ENCODE results near the gene PDE11A.

The PDE11A gene

GRCh38 chr2:177660742-177661141 is 411.8 kb downstream of the PDE11A start:
- no peak for DNase-seq

- no peak for DNase-seq
Observed at GRCh38 chr2:177658309-177658708, 414.3 kb downstream of the PDE11A start.

GRCh38 chr2:177651833-177652232 is 420.7 kb downstream of the PDE11A start:
- no peak for DNase-seq

DNA sequence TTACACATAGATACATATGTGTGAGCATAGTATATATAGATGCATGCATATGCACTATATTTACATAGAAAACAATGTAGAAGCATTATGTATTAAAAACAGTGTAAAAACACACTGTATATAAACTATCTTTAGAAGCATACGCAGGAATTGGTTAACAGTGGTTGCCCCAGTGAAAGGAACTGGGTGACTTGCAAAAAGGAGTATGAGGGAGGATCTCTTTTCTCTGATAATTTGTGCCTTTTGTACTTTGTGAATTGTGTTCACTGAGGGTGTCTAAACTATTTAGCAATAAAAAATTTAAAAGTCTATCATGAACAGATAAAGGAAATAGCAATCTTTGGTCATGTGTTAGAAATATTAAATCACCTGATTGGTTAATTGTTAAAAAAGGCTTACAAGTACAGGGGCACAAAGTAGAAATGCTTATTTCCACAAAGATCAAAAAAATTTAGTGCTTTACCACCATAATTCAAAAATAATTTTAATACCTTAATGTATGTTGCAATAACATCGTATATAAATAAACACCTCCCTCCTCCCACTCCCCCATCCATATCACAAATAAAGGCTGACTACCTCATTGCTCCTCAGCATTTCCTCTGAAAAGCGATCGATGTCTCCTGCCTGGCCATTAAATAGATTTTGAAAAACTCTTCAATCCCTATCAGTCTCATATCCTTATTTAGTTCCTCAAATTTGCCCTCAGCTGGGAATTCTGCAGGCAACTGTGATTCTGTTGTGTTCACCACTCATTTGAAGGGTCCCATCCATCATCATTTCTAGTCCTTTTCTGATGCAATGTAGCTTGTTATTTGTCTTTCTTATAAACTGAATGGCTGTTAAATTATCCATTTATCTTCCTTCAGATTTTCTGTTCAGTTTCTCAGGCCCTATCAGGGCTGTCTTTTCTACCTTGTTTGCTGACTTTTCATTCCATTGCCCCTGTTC is 422.7 kb downstream of the PDE11A start:
- no peak for DNase-seq

DNA sequence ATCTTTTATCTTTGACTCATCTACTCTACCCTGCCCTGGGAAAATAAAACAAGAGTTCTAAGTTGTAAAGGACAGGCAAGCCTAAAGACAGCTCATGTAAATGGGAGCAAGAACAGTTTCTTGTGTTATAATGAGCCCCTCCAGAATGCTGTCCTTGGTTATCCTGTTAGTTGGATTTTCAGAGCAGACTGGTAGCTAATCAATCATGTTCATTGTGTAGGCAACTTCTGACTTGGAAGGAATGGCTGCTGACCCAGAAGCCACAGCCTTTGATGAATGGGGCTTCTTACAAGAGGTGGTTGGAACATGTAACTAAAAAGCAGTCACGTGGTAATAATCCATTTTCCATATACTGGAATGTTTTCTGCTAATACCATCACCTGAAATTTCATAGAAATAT is 425.8 kb downstream of the PDE11A start:
- no peak for DNase-seq

DNA sequence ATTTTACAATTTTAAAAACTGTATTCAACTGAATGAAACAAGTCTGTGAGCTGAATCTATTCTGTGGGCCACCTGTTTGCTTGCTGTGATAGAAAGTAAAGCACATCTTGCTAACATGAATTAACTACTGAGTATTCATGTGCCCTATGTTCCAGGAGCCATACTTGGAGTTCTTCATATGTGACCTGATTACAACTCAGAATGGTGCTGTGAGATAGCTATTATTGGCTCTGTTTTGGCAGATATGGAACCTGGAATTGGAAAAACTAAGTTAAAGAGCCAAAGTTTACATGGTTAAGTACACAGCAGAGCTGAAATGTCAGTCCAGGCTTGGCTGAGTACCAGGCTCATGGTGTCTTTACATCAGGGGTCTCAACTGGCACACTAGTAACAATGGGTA is 426.3 kb downstream of the PDE11A start:
- DNase-seq: no peak

DNA sequence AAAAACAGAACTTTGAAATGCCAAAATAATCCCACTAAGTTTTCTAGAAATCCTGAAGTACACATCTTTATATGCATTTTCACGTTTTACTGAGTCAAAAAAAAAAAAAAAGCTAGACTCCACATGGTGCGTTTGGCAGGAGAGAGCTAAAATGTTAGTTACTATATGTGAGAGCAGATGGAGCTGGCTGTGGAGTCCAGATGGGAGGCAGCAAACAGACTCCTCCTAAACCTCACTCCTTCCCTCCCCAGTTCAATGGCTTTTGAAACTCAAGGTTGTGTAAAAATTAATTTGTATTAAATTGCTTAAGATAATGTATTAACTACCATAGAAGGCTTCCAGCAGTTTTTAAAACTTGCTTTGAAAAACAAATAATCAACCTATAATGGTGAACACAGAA is 431.2 kb downstream of the PDE11A start:
- no peak for DNase-seq

- no peak for DNase-seq
Observed at GRCh38 chr2:177640423-177640822, 432.2 kb downstream of the PDE11A start.

GRCh38 chr2:177639262-177639914 is 433.2 kb downstream of the PDE11A start:
- DNase-seq: no peak

DNA sequence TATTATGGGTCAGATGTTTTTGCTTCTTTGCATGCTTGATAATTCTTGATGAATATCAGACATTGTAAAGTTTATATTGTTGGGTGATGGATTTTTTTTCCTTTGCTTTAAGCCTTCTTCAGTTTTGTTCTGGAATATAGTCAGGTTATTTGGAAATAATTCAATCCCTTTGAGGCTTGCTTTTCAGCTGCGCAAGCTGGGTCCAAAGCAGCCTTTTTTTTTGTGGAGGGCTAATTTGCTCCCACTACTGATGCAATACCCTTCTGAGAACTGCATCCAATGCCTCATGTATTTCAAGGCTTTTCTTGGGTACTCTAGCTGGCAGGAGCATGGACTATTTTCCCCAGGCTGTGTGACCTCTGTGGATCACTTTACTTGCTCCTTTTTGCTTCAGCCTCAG is 434.1 kb downstream of the PDE11A start:
- DNase-seq: no peak

GRCh38 chr2:177636672-177637071 is 435.9 kb downstream of the PDE11A start:
- no peak for DNase-seq

- no peak for DNase-seq
Observed at GRCh38 chr2:177635696-177636095, 436.9 kb downstream of the PDE11A start.

DNA sequence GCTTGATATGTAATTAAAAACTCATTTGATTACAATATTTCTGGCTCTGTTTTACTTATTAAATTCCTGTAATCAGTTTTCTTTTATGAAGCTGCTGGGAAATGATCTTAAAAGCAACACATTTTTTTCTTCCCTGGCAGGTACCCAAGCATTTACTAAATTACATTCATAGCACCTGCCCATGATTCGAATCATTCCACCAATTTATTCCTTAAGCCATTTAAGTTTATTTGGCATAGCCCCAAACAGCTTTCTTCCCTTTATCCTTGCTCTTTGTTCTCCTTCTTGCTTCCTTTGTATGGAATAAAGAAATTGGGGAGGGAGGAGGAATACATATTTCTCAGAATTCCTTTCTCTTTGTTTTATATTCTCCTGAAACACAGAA is 438.7 kb downstream of the PDE11A start:
- DNase-seq: peak; percentile 28

GRCh38 chr2:177633111-177633510 is 439.5 kb downstream of the PDE11A start:
- DNase-seq: peak; percentile 38

DNA sequence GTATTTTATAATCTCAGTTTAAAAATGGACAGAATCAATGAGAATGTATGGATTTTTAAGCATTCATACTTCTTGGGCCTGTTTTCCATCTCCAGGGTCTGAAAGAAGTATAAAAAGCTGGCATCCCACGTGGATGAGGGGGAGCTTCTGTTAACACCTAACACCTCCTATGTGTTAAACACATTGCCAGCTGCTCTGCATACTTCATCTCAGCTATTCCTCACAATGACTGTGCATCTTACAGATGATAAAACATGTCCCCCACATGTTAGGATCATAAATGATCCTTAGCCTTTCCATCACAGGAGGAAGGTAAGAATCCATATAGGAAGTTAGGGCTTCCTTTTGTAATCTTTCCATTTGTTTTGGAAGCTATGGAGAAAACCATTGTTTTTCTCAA is 440.9 kb downstream of the PDE11A start:
- DNase-seq: no peak

GRCh38 chr2:177629357-177630024 is 443.1 kb downstream of the PDE11A start:
- no peak for DNase-seq

- no peak for DNase-seq
Observed at GRCh38 chr2:177628831-177629230, 443.7 kb downstream of the PDE11A start.

GRCh38 chr2:177625744-177626650 is 446.6 kb downstream of the PDE11A start:
- no peak for DNase-seq

DNA sequence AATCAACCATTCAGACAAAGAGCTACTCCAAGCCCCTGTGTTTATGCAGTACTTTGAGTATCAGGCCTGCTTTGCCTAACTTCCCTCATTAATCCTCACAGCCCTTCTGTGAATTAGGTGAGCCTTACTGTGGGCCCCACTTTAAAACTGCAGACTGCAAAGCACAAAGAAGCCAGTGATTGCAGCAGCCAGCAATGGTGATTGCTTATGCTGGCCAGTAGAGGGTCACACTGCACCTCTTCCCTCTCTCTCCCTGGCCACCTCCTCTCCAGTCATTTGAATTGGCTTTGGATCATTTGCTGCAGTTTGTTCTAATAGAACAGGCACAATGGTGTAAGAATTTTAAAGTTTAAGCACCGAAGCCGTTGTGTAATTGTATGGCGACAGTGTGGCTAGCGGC is 450.1 kb downstream of the PDE11A start:
- no peak for DNase-seq

- no peak for DNase-seq
Observed at GRCh38 chr2:177619986-177620385, 452.6 kb downstream of the PDE11A start.

GRCh38 chr2:177619461-177619860 is 453.1 kb downstream of the PDE11A start:
- no peak for DNase-seq

Measured in NCI-H774 (cell line).